GM23248 (cell line): ENCODE data around the gene COL28A1. TPM values are rescaled to one million over a fixed set of nuclear protein-coding genes. Genes with fewer than 3 reads are reported as not detected.
A peak's percentile ranks its signal among the peaks of the same experiment; 100 is the strongest.

ENCODE experiments used
- DNase-seq: peaks from one replicate; pipeline ENCODE4 v3.0.0-alpha.2; 2015
- H2AFZ ChIP-seq: fragments of 200-600 bp; sonication (generic); 2 replicates; pipeline ENCODE4 v1.6.1; 2016; ENCODE audit warnings: antibody characterized with exemption
- H3F3A ChIP-seq: fragments of 200-600 bp; sonication (generic); 2 replicates; pipeline ENCODE4 v1.6.1; 2016; ENCODE audit warnings: mild to moderate bottlenecking, antibody characterized with exemption, mixed run types; ENCODE audit not compliant: insufficient read depth
- H3K27ac ChIP-seq: fragments of 200-600 bp; sonication (generic); 2 replicates; pipeline ENCODE4 v1.5.1; 2016; ENCODE audit warnings: mild to moderate bottlenecking
- H3K27me3 ChIP-seq: fragments of 200-600 bp; sonication (generic); replicated peaks from 2 replicates; pipeline ENCODE4 v1.6.1; 2016; ENCODE audit warnings: mild to moderate bottlenecking; ENCODE audit not compliant: insufficient read depth
- H3K36me3 ChIP-seq: fragments of 200-600 bp; sonication (generic); 2 replicates; pipeline ENCODE4 v1.6.1; 2016; ENCODE audit warnings: low read depth, mild to moderate bottlenecking
- H3K4me1 ChIP-seq: fragments of 200-600 bp; sonication (generic); 2 replicates; pipeline ENCODE4 v1.6.1; 2016; ENCODE audit warnings: mild to moderate bottlenecking; ENCODE audit not compliant: insufficient read depth
- H3K4me2 ChIP-seq: fragments of 200-600 bp; sonication (generic); one replicate; pipeline ENCODE4 v1.6.1; 2016; ENCODE audit warnings: mild to moderate bottlenecking; ENCODE audit not compliant: unreplicated experiment
- H3K4me3 ChIP-seq: fragments of 200-600 bp; sonication (generic); 2 replicates; pipeline ENCODE4 v1.5.1; 2016; ENCODE audit warnings: mild to moderate bottlenecking
- H3K79me2 ChIP-seq: fragments of 200-600 bp; sonication (generic); 2 replicates; pipeline ENCODE4 v1.6.1; 2016; ENCODE audit warnings: mild to moderate bottlenecking; ENCODE audit not compliant: insufficient read depth
- H3K9ac ChIP-seq: fragments of 200-600 bp; sonication (generic); 2 replicates; pipeline ENCODE4 v1.6.1; 2016; ENCODE audit warnings: mild to moderate bottlenecking
- H3K9me2 ChIP-seq: fragments of 200-600 bp; sonication (generic); 2 replicates; pipeline ENCODE4 v1.6.1; 2016; ENCODE audit warnings: mixed run types, mild to moderate bottlenecking, moderate library complexity; ENCODE audit not compliant: insufficient read depth
- H3K9me3 ChIP-seq: fragments of 200-600 bp; sonication (generic); one replicate; pipeline ENCODE4 v1.6.1; 2017; ENCODE audit warnings: low read depth
- H4K20me1 ChIP-seq: fragments of 200-600 bp; sonication (generic); 2 replicates; pipeline ENCODE4 v1.6.0; 2016; ENCODE audit not compliant: insufficient read depth
- EZH2 ChIP-seq: fragments of 200-600 bp; sonication (generic); IDR thresholded peaks from 2 replicates; pipeline ENCODE4 v1.6.1; 2018; ENCODE audit warnings: antibody characterized with exemption, mild to moderate bottlenecking; ENCODE audit not compliant: insufficient read depth, poor library complexity, severe bottlenecking
- EZH2phosphoT487 ChIP-seq: fragments of 200-600 bp; sonication (generic); IDR thresholded peaks from 2 replicates; pipeline ENCODE4 v1.6.1; 2018; ENCODE audit warnings: antibody characterized with exemption, moderate library complexity, mild to moderate bottlenecking, low read depth; ENCODE audit not compliant: insufficient read depth
- WGBS, 2 experiments: methylation state at CpG; one replicate each; pipeline ENCODE4 v1.1.6; 2015 to 2017; ENCODE audit warnings: low lambda C conversion rate in 2 of 2, low coverage in 1 of 2; ENCODE audit errors: missing lambda C conversion rate in 2 of 2; 5-methylcytosine and 5-hydroxymethylcytosine counted together
- in situ Hi-C: fragments of 300-500 bp; cut with MboI; formaldehyde crosslinking; loops from 2 replicates; pipeline ENCODE4 v1.15.0; 2020
- polyA plus RNA-seq: library from polyadenylated mRNA; unstranded; fragments of >200 nt; fragmentation: Nextera tagmentation; extraction: Ambion mirVana; gene quantifications from 2 replicates; pipeline ENCODE4 v1.2.1, GENCODE V29; 2016
- total RNA-seq: library from RNA; depleted of rRNA; stranded (reverse); fragments of >200 nt; shearing (Covaris generic); gene quantifications from 2 replicates; pipeline ENCODE4 v1.2.3, GENCODE V29; 2014

The COL28A1 gene
- total and polyA plus RNA-seq, 2 experiments from 2014 or later = not detected

DNA sequence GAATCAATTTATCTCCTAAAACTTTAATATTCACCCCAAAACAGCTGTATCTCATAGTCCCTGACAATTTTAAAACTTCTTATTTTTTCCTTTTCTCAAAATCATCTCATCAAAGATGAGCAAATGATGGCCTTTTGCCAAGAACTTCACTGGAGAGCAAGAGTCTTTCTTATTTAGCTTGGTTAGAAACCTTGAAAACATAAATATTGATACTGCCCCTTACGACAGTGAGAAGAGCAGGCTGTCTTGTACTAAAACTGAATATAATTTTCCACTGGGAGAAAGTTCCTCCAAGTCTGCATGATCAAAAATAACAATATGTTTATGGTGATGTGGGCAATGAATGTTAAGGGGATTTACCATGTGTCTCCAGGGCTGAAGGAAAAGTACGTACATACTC, 109.0 kb downstream of the COL28A1 start:
- Histone ChIP-seq H3K4me2 (no peak overlapping the region), H3K36me3 (no peaks in the 10 kb centered on the region), H3K4me3 (no peak overlapping the region), H3K9me2 (no peaks in the 10 kb centered on the region), H3K27me3 (no peaks in the 10 kb centered on the region), H3K4me1 (peaks cover 14% of the 10 kb centered on the region), H2AFZ (no peak overlapping the region), H3K27ac (no peak overlapping the region), H4K20me1 (no peaks in the 10 kb centered on the region), H3K9ac (no peak overlapping the region), H3K79me2 (no peaks in the 10 kb centered on the region), H3F3A (peaks cover 39% of the 10 kb centered on the region), H3K9me3 (no peaks in the 10 kb centered on the region)
- DNase-seq = no peak
- 89% methylated on average over 2 of the region's 2 CpGs for WGBS, 2 experiments
- in situ Hi-C loops = loop anchor here (5.0 kb wide), 1 partner anchor 111 kb away; the partner anchor contains the start of gene COL28A1
- TF ChIP-seq EZH2phosphoT487 (no peak), EZH2 (no peak)

- no peaks in the 10 kb centered on the region for H3K36me3 ChIP-seq
- peaks cover 14% of the 10 kb centered on the region for H3K4me1 ChIP-seq
- H3F3A ChIP-seq = peaks cover 39% of the 10 kb centered on the region
- no peak for TF ChIP-seq EZH2
- no peak for TF ChIP-seq EZH2phosphoT487
- in situ Hi-C loops = loop anchor here (5.0 kb wide), 1 partner anchor 112 kb away; the partner anchor contains the start of gene COL28A1
- H3K9me2 ChIP-seq = no peaks in the 10 kb centered on the region
- H3K79me2 ChIP-seq = no peaks in the 10 kb centered on the region
- no peak for DNase-seq
- no peaks in the 10 kb centered on the region for H4K20me1 ChIP-seq
- H3K4me2 ChIP-seq = no peak overlapping the region
- H3K4me3 ChIP-seq = no peak overlapping the region
- no peaks in the 10 kb centered on the region for H3K9me3 ChIP-seq
- H2AFZ ChIP-seq = no peak overlapping the region; the same call in 1 of the 2 replicates
- H3K27me3 ChIP-seq = no peaks in the 10 kb centered on the region
- H3K9ac ChIP-seq = no peak overlapping the region
- 92% methylated on average over 7 of the region's 7 CpGs for WGBS, 2 experiments
- no peak overlapping the region for H3K27ac ChIP-seq
These were observed 110.4 kb downstream of the COL28A1 start for GRCh38 chr7:7425321-7425720.

DNA sequence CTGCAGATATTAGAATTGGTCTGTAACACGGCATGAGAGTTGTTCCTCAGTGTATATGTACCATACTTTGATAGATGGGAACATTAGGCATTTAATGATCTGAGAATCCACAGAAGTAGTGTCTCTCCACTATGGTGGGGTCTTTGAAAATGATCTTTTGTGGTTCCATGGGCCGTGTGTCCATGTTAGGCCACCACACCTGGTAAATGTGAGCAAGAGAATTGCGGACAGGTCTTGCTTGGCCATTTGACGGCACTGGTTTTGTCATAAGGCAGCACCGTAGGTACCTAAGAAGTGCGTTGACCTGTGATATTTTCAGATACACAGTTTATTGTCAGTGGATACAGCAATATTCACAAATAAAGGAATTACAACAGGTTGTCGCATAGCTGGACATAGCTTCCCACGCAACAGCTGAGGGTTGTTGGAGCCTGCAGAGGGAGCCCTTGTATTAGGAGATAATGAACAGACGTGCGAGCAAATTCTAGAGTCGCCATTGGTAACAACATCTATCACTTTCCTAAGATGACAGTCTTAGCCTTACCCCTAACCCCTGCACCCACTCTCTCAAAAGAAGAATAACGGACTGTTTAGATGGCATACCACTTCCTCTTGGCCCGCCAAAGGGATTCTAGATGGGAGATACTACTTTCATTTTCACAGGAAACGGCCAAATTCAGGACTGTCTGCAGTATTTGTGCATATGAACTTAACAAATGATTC, 111.4 kb downstream of the COL28A1 start:
- no peak for TF ChIP-seq EZH2
- no peak for TF ChIP-seq EZH2phosphoT487
- peak overlapping the region; percentile 87 for H3K4me3 ChIP-seq
- H3F3A ChIP-seq = peaks cover 31% of the 10 kb centered on the region
- no peak overlapping the region for H3K27ac ChIP-seq
- H3K9me3 ChIP-seq = no peaks in the 10 kb centered on the region
- H3K36me3 ChIP-seq = no peaks in the 10 kb centered on the region
- peak; percentile 85 for DNase-seq
- H4K20me1 ChIP-seq = no peaks in the 10 kb centered on the region
- no peaks in the 10 kb centered on the region for H3K27me3 ChIP-seq
- H3K79me2 ChIP-seq = no peaks in the 10 kb centered on the region
- H3K9me2 ChIP-seq = no peaks in the 10 kb centered on the region
- in situ Hi-C loops = loop anchor here (25.0 kb wide), 2 partner anchors 312 to 788 kb away; no protein-coding TSS in a partner anchor
- H3K4me2 ChIP-seq = peak overlapping the region; percentile 88
- H3K9ac ChIP-seq = peak overlapping the region; percentile 63
- peak overlapping the region; percentile 99 for H2AFZ ChIP-seq
- H3K4me1 ChIP-seq = peaks cover 11% of the 10 kb centered on the region
- 26 to 28% methylated on average over 14 of the region's 14 CpGs for WGBS, 2 experiments

DNA sequence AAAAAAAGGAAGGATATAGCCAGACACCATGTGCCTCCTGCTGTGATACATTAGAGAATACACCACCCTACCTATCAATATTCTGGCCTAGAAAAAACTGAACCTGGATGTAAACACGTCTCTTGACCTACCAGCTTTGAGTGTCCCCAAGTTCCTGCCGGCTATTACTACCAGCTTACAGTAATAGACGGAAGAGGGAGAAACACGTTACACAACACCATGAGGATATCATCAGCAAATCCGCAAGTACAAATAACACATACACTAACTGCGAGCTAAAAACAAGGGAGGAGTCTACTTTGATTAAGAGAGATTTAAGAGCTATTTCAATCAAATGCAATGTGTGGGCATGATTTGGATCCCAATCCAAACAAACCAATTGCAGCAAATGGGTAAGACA, 113.0 kb downstream of the COL28A1 start:
- H2AFZ ChIP-seq = no peak overlapping the region
- TF ChIP-seq EZH2 (no peak), EZH2phosphoT487 (no peak)
- peaks cover 18% of the 10 kb centered on the region; the same call in 1 of the 2 replicates for H3F3A ChIP-seq
- WGBS, 2 experiments = 86 to 89% methylated on average over 6 of the region's 6 CpGs
- no peaks in the 10 kb centered on the region for H3K9me2 ChIP-seq
- H3K4me1 ChIP-seq = no peaks in the 10 kb centered on the region
- no peak overlapping the region for H3K4me2 ChIP-seq
- no peak for DNase-seq
- no peaks in the 10 kb centered on the region for H3K9me3 ChIP-seq
- no peaks in the 10 kb centered on the region for H3K27me3 ChIP-seq
- H3K9ac ChIP-seq = no peak overlapping the region
- no peak overlapping the region for H3K27ac ChIP-seq
- H4K20me1 ChIP-seq = no peaks in the 10 kb centered on the region
- in situ Hi-C loops = loop anchor here (25.0 kb wide), 2 partner anchors 310 to 790 kb away; no protein-coding TSS in a partner anchor
- H3K79me2 ChIP-seq = no peaks in the 10 kb centered on the region
- no peak overlapping the region for H3K4me3 ChIP-seq
- no peaks in the 10 kb centered on the region for H3K36me3 ChIP-seq
